Uterus (tissue), 2 donors: ENCODE data around the gene GLYR1.

Source experiments
- CTCF ChIP-seq, 4 experiments: fragments of 200-600 bp in 2 of 4; fragments of 450-650 bp in 2 of 4; sonication (generic) in 2 of 4; IDR thresholded peaks; one replicate each; pipeline ENCODE4 v1.5.1; 2016 to 2019; ENCODE audit warnings: antibody characterized with exemption in 4 of 4, mild to moderate bottlenecking in 2 of 4, moderate library complexity in 1 of 4
- POLR2A ChIP-seq, 2 donors: fragments of 450-650 bp; IDR thresholded peaks; one replicate each; pipeline ENCODE4 v1.6.1; 2016; ENCODE audit warnings: antibody characterized with exemption in 2 of 2, mild to moderate bottlenecking in 1 of 2, moderate library complexity in 1 of 2

- TF ChIP-seq POLR2A (IDR thresholded peaks at IDR 0.05): no peak
- TF ChIP-seq CTCF (IDR thresholded peaks at IDR 0.05): no peak
Observed at GRCh38 chr16:4840984-4841383, 6.1 kb downstream of the GLYR1 start.
